NCI-H1694 treated with DMSO at 0.1 percent for 48 hours (cell line): ENCODE results near the gene RFTN2.

ENCODE experiments used
- DNase-seq: peaks from one replicate; lab custom pipeline; 2025; lab: John Stamatoyannopoulos, UW

RFTN2 gene

DNA sequence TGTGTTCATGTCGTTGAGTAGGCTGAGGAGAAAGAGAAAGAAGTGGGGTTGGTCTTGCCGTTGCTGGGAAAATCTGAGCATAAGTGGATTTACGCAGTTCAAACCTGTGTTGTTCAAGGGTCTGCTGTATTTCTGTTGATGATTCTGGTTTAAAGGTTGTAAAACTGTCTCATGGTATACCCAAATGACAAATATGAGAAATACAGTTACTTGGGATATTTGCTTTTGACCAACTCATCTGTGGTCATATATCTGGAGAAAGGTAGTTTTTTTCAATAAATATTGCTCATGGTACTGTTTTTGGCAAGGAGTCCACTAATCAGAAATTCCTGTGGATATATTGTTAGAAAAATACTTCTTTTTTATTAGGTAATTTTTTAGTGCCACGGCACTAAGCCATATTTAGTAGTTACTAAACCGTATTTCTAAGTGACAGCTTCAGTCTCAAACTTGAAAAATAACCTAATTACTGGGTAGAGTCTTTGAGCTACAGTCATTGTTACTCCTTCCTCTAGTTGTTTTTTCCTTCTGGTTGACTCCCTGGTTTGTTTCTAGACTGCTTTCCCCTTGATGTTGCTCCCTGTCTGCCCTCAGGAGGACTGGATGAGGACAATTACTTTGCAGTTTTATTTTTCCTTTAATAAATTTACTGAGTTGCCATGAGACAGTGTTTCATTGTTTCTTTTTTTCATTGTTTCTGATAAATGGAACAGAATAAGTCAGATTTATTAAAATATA is 128.1 kb downstream of the RFTN2 start:
- no peak for DNase-seq

DNA sequence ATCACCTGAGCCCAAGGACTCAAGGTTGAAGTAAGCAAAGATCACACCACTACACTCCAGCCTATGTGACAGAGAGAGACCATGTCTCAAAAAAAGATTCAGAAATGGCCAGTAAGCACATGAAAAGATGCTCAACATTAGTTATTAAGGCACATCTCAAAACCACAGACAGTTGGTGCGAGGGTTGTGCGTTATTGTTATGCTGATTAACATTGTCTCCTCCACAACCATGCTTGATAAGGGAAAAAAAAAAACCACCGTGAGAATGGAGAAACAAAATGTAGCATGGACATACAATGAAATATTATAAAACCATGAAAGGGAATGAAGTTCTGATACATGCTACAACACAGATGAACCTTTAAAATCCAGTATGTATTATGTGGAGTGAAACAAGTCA is 132.2 kb downstream of the RFTN2 start:
- no peak for DNase-seq

DNA sequence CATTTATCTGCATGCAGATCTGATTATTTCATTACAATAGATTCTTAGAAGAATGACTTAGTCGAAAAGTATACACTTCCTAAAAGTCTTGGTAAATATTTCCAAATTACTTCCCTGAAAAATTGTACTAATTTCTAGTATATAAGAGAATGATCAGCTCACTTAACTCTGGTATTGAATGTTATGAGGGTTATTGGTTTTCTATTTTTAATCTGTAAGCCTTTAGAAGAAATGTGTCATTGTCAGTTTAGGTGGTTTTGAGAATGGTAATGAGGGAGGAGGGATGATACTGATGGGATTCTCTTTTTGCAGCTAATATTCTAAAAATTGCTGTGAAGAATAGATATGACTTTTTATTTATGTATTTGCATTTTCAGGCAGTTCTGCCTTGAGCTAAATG is 135.7 kb downstream of the RFTN2 start:
- DNase-seq = no peak

DNA sequence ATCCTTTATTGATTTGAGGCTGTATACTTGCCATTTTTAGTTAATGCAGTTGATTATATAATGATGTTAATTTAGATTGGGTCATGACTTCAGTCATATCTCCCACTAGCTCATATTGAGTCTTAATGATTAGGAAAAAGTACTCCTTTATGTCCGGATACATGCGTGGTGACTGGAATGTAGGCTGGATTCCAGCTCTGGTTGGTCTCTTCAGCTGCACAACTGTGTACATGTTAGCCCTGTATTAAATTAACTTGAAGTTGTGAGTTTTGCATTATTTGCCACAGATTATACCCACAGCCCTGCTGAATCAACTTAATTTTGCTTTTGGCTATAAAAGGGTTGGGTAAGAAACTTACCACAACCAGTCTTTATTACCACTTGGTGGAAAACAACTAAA is 137.0 kb downstream of the RFTN2 start:
- no peak for DNase-seq
